Measurements from ENCODE around the gene TP53I11. TPM values are rescaled to one million over a fixed set of nuclear protein-coding genes. Genes with fewer than 3 reads are reported as not detected.

Gene TP53I11
- total and polyA plus RNA-seq, 10 donors = 10.2 to 169 (median 96.2) TPM

- intact Hi-C loops (cut with DNase I; ENCODE audit: low total_unique reads) = no loop called here
- DNase-seq = peak; percentile 88
These were observed 1.3 kb downstream of the TP53I11 start for GRCh38 chr11:44949160-44950030.

GRCh38 chr11:44948155-44948554 lies 2.5 kb downstream of the TP53I11 start:
- Histone ChIP-seq H3K4me1 (peaks cover 44 to 99% (median 78%) of the 10 kb centered on the region in 6 donors), H3K4me3 (peak overlapping the region in 2 of 8 donors; percentile 21 to 92), H3K27me3 (replicated peaks in 1 of 7) (peaks cover 0 to 16% (median 0%) of the 10 kb centered on the region in 7 donors), H3K27ac (peak overlapping the region in 7 of 8 donors; percentile 4 to 97 (median 92)), H3K9me3 (no peaks in the 10 kb centered on the region), H3K36me3 (peaks cover 0 to 25% (median 4%) of the 10 kb centered on the region in 6 donors)
- intact Hi-C loops (cut with DNase I; ENCODE audit: low total_unique reads) = no loop called here
- 76 to 99% (median 93%) methylated on average over 3 of the region's 3 CpGs for WGBS, 5 donors
- DNase-seq = no peak
- TF ChIP-seq CTCF (IDR thresholded peaks at IDR 0.05 in 8 of 11, conservative IDR thresholded peaks at IDR 0.05 in 3 of 11) = no peak
- no peak for TF ChIP-seq POLR2A (IDR thresholded peaks at IDR 0.05)
- no peak for TF ChIP-seq POLR2AphosphoS5 (IDR thresholded peaks at IDR 0.05)

More at GRCh38 chr11:44949160-44950030, 1.3 kb downstream of the TP53I11 start:
- H3K4me3 ChIP-seq = peak overlapping the region; percentile 72 to 97 (median 85)
- peaks cover 0 to 16% (median 0%) of the 10 kb centered on the region in 7 donors for H3K27me3 ChIP-seq (replicated peaks in 1 of 7)
- H3K4me1 ChIP-seq = peaks cover 36 to 97% (median 75%) of the 10 kb centered on the region in 6 donors
- WGBS, 5 donors = 2 to 5% (median 3%) methylated on average over 18 to 57 of the region's 57 CpGs
- peaks cover 0 to 25% (median 4%) of the 10 kb centered on the region in 6 donors for H3K36me3 ChIP-seq
- TF ChIP-seq CTCF (IDR thresholded peaks at IDR 0.05 in 8 of 11, conservative IDR thresholded peaks at IDR 0.05 in 3 of 11) = peak in 10 of 11 experiments; percentile 26 to 80 (median 66)
- no peak for TF ChIP-seq POLR2A (IDR thresholded peaks at IDR 0.05)
- TF ChIP-seq POLR2AphosphoS5 (IDR thresholded peaks at IDR 0.05) = peak in 2 of 3 donors; percentile 57 to 65
- H3K9me3 ChIP-seq = no peaks in the 10 kb centered on the region
- H3K27ac ChIP-seq = peak overlapping the region; percentile 80 to 97 (median 92)

GRCh38 chr11:44947114-44947513 lies 3.6 kb downstream of the TP53I11 start:
- peaks cover 52 to 99% (median 84%) of the 10 kb centered on the region in 6 donors for H3K4me1 ChIP-seq
- H3K27ac ChIP-seq = peak overlapping the region in 7 of 8 donors; percentile 29 to 97 (median 92)
- H3K4me3 ChIP-seq = peak overlapping the region in 1 of 8 donors; percentile 21
- H3K36me3 ChIP-seq = peaks cover 0 to 25% (median 4%) of the 10 kb centered on the region in 6 donors
- WGBS, 5 donors = 46 to 64% (median 51%) methylated on average over 9 of the region's 9 CpGs
- intact Hi-C loops (cut with DNase I; ENCODE audit: low total_unique reads) = no loop called here
- H3K27me3 ChIP-seq (replicated peaks in 1 of 7) = peaks cover 0 to 16% (median 0%) of the 10 kb centered on the region in 7 donors
- H3K9me3 ChIP-seq = no peaks in the 10 kb centered on the region
- DNase-seq = no peak
- TF ChIP-seq CTCF (IDR thresholded peaks at IDR 0.05 in 8 of 11, conservative IDR thresholded peaks at IDR 0.05 in 3 of 11) = no peak
- TF ChIP-seq POLR2AphosphoS5 (IDR thresholded peaks at IDR 0.05) = peak in 2 of 3 donors; percentile 55 to 56

GRCh38 chr11:44946263-44946662 lies 4.4 kb downstream of the TP53I11 start:
- Histone ChIP-seq H3K27me3 (replicated peaks in 1 of 7) (peaks cover 0 to 16% (median 0%) of the 10 kb centered on the region in 7 donors), H3K9me3 (no peaks in the 10 kb centered on the region), H3K27ac (peak overlapping the region in 7 of 8 donors; percentile 29 to 97 (median 92)), H3K4me3 (peak overlapping the region in 1 of 8 donors; percentile 21), H3K36me3 (peaks cover 0 to 25% (median 4%) of the 10 kb centered on the region in 6 donors), H3K4me1 (peaks cover 55 to 100% (median 86%) of the 10 kb centered on the region in 6 donors)
- intact Hi-C loops (cut with DNase I; ENCODE audit: low total_unique reads) = no loop called here
- DNase-seq = no peak
- TF ChIP-seq POLR2AphosphoS5 (IDR thresholded peaks at IDR 0.05) (peak in 1 of 3 donors; percentile 11), POLR2A (IDR thresholded peaks at IDR 0.05) (no peak), CTCF (IDR thresholded peaks at IDR 0.05 in 8 of 11, conservative IDR thresholded peaks at IDR 0.05 in 3 of 11) (no peak)
- 71 to 86% (median 82%) methylated on average over 5 to 12 of the region's 12 CpGs for WGBS, 5 donors

Data from spleen (tissue), 11 donors.